Fibroblast of the conjunctiva (primary cell): ENCODE data around the gene AIFM3.
"Not testable (repeated sequence)": the region's sequence is repeated elsewhere in the genome, so short reads cannot be mapped to it uniquely, and the experiment has no call there.

Source experiments
- DNase-seq: peaks from one replicate; pipeline ENCODE4 v3.0.0-alpha.2; 2010; ENCODE audit warnings: low read depth

The AIFM3 gene

GRCh38 chr22:20966883-20967696, at the start of gene AIFM3:
TSS of gene AIFM3 (plus strand) at chr22:20967255. CDS start at chr22:20967945, 690 bp downstream.
- no peak for DNase-seq

- no peak for DNase-seq
Observed at GRCh38 chr22:20918663-20919218, 48.3 kb upstream of the AIFM3 start.

- no peak for DNase-seq
Observed at GRCh38 chr22:20919718-20920117, 47.3 kb upstream of the AIFM3 start.

- DNase-seq: no peak
Observed at GRCh38 chr22:20920881-20921203, 46.2 kb upstream of the AIFM3 start.

- DNase-seq: no peak
Observed at GRCh38 chr22:20922141-20922751, 44.8 kb upstream of the AIFM3 start.

- DNase-seq: no peak
Observed at GRCh38 chr22:20926243-20926642, 40.8 kb upstream of the AIFM3 start.

GRCh38 chr22:20927940-20928572, 39.0 kb upstream of the AIFM3 start:
- no peak for DNase-seq

GRCh38 chr22:20928573-20928967, 38.5 kb upstream of the AIFM3 start:
- no peak for DNase-seq

- no peak for DNase-seq
Observed at GRCh38 chr22:20930004-20930403, 37.1 kb upstream of the AIFM3 start.

GRCh38 chr22:20930435-20930834, 36.6 kb upstream of the AIFM3 start:
- DNase-seq: not testable (repeated sequence)

GRCh38 chr22:20931126-20931654, 35.9 kb upstream of the AIFM3 start:
- no peak for DNase-seq

GRCh38 chr22:20933910-20934309, 33.1 kb upstream of the AIFM3 start:
- no peak for DNase-seq

- not testable (repeated sequence) for DNase-seq
Observed at GRCh38 chr22:20935049-20935448, 32.0 kb upstream of the AIFM3 start.

- not testable (repeated sequence) for DNase-seq
Observed at GRCh38 chr22:20935780-20936539, 31.1 kb upstream of the AIFM3 start.

GRCh38 chr22:20937031-20937793, 29.8 kb upstream of the AIFM3 start:
- no peak for DNase-seq

GRCh38 chr22:20937794-20938671, 29.0 kb upstream of the AIFM3 start:
- no peak for DNase-seq

GRCh38 chr22:20939457-20940185, 27.4 kb upstream of the AIFM3 start:
- DNase-seq: not testable (repeated sequence)

- DNase-seq: peak; percentile 17
Observed at GRCh38 chr22:20940186-20940651, 26.8 kb upstream of the AIFM3 start.

- DNase-seq: no peak
Observed at GRCh38 chr22:20940904-20941385, 26.1 kb upstream of the AIFM3 start.
